Measurements from ENCODE around the gene CCL5. TPM values are rescaled to one million over a fixed set of nuclear protein-coding genes. Genes with fewer than 3 reads are reported as not detected.

The CCL5 gene
- total RNA-seq, 5 donors from 2014 or later (not counting 1 experiment from before 2014, with no cell fraction given) = 124 to 557 (median 298) TPM

GRCh38 chr17:35894206-35894605 is 14.0 kb upstream of the CCL5 start:
- peak overlapping the region; percentile 42 to 44 for H3K27ac Mint-ChIP-seq
- 100% methylated on average over 5 of the region's 7 CpGs for WGBS (ENCODE audit: insufficient coverage)
- POLR2A ChIA-PET = no interaction called here

DNA sequence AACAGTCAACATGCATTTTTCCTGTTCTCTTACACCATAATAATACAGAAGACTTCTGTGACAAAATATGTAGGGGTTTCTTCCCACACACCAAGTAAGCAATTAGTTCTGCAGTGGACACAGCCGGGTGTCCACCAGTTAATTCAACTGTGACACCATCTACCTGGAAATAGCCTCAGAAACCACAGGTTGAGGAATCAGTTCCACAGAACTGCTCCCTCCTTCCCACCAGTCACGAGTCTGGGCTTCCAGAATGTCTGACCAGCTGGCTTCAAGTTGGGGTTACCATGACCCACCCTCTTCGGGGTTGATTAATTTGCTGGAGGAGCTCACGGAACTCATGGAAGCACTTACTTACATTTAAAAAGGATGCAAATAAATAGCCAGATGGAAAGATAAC is 13.6 kb upstream of the CCL5 start:
- Histone ChIP-seq H3K9me3 (no peaks in the 10 kb centered on the region), H3K4me3 (ENCODE audit: control insufficient read depth in 1 of 2, extremely low read depth in 1 of 2, low read length in 1 of 2) (no peak overlapping the region), H3K4me1 (ENCODE audit: control insufficient read depth in 1 of 2, extremely low read depth in 1 of 2, insufficient read depth in 2 of 2, low read length in 2 of 2) (peaks cover 4 to 94% of the 10 kb centered on the region in 2 experiments), H3K27ac (ENCODE audit: low read length) (no peak overlapping the region), H3K27me3 (replicated peaks in 1 of 2; ENCODE audit: control insufficient read depth in 2 of 2, extremely low read depth in 1 of 2, insufficient read depth in 2 of 2, low read length in 1 of 2) (no peaks in the 10 kb centered on the region), H3K36me3 (ENCODE audit: control insufficient read depth in 2 of 2, extremely low read depth in 1 of 2, insufficient read depth in 1 of 2, low read length in 1 of 2) (no peaks in the 10 kb centered on the region)
- Mint-ChIP-seq H3K27me3 (peaks cover 0 to 2% of the 10 kb centered on the region in 2 donors), H3K4me1 (peaks cover 50 to 75% (median 73%) of the 10 kb centered on the region in 3 donors), H3K27ac (peak overlapping the region in 1 of 2 donors; percentile 65), H3K36me3 (no peaks in the 10 kb centered on the region), H3K9me3 (no peaks in the 10 kb centered on the region), H3K4me3 (no peak overlapping the region)
- CTCF ChIA-PET = no interaction called here
- WGBS (ENCODE audit: insufficient coverage) = 87% methylated on average over 4 of the region's 4 CpGs
- DNase-seq (no peak), ATAC-seq (replicated peaks in 1 of 4) (no peak)
- POLR2A ChIA-PET = interaction anchor here in 1 of 2 donors (0.5 kb wide), 1 partner anchor 77 kb away, joined by 11 read pairs; no protein-coding TSS in a partner anchor

More at GRCh38 chr17:35894206-35894605, 14.0 kb upstream of the CCL5 start:
- Mint-ChIP-seq H3K4me1 (peaks cover 50 to 75% (median 73%) of the 10 kb centered on the region in 3 donors), H3K9me3 (no peaks in the 10 kb centered on the region), H3K36me3 (no peaks in the 10 kb centered on the region), H3K4me3 (no peak overlapping the region), H3K27me3 (peaks cover 0 to 2% of the 10 kb centered on the region in 2 donors)
- Histone ChIP-seq H3K27ac (ENCODE audit: low read length) (no peak overlapping the region), H3K9me3 (no peaks in the 10 kb centered on the region), H3K36me3 (ENCODE audit: control insufficient read depth in 2 of 2, extremely low read depth in 1 of 2, insufficient read depth in 1 of 2, low read length in 1 of 2) (no peaks in the 10 kb centered on the region), H3K4me1 (ENCODE audit: control insufficient read depth in 1 of 2, extremely low read depth in 1 of 2, insufficient read depth in 2 of 2, low read length in 2 of 2) (peaks cover 4 to 94% of the 10 kb centered on the region in 2 experiments), H3K27me3 (replicated peaks in 1 of 2; ENCODE audit: control insufficient read depth in 2 of 2, extremely low read depth in 1 of 2, insufficient read depth in 2 of 2, low read length in 1 of 2) (no peaks in the 10 kb centered on the region), H3K4me3 (ENCODE audit: control insufficient read depth in 1 of 2, extremely low read depth in 1 of 2, low read length in 1 of 2) (no peak overlapping the region)
- CTCF ChIA-PET = no interaction called here
- ATAC-seq (replicated peaks in 1 of 4) = no peak
- no peak for DNase-seq

DNA sequence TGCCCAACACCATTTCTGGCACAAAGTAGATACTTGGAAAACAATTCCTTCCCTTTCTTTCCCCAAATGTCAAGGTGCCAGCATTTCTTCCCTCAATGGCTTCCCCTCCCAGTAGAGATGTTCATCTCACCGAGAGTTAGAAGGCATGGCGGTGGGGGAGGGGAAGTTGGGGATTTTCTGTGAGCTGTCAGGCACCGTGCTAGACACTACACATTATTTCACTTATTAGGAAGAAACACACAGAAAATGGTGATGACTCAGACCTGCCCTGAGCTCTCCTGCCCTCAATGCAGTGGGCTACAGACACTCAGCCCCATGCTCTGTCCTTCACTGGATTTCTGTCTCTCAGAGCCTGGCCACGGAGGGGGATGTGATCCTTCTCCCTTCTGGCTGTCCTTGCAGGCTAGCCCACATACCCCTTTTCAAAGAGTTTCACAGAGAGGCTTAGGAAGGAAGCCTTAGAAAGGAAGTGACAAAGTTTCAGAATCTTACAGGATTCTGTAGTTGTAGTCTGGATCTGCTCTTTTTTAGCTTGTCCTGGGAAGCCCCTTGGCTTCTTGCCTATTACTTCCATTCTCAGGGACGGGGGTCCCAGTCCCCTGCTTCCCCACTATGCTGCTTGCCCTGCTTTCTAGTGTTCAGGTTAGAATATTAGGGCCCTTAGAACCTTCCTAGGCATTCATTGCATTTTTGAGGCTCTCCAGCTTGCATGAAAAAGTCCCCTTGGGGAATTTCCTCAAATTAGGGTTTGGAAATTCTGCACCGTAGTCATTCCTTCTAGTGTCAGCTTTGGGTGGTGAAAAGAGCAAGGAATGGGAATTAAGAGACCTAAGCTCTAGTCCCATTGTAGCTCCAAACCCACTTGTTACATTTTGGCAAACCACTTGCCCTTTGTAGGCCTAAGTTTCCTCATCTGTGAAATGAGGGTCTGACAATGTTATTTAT is 12.2 kb upstream of the CCL5 start:
- ChIA-PET CTCF (interaction anchor here (0.5 to 1.4 kb wide), 3 partner anchors 8 to 1510 kb away, joined by 3 to 8 read pairs (median 4); partner anchors contain the start of gene CCL5 (in 1 of the 2)), POLR2A (interaction anchor here in 1 of 2 donors (0.6 kb wide), 1 partner anchor 235 kb away, joined by 10 read pairs; no protein-coding TSS in a partner anchor)
- H3K4me3 Mint-ChIP-seq = no peak overlapping the region
- Histone ChIP-seq H3K4me3 (ENCODE audit: control insufficient read depth in 1 of 2, extremely low read depth in 1 of 2, low read length in 1 of 2) (no peak overlapping the region), H3K9me3 (no peaks in the 10 kb centered on the region), H3K4me1 (ENCODE audit: control insufficient read depth in 1 of 2, extremely low read depth in 1 of 2, insufficient read depth in 2 of 2, low read length in 2 of 2) (peaks cover 2 to 92% of the 10 kb centered on the region in 2 experiments), H3K36me3 (ENCODE audit: control insufficient read depth in 2 of 2, extremely low read depth in 1 of 2, insufficient read depth in 1 of 2, low read length in 1 of 2) (no peaks in the 10 kb centered on the region), H3K27ac (ENCODE audit: low read length) (peak overlapping the region; percentile 64), H3K27me3 (replicated peaks in 1 of 2; ENCODE audit: control insufficient read depth in 2 of 2, extremely low read depth in 1 of 2, insufficient read depth in 2 of 2, low read length in 1 of 2) (no peaks in the 10 kb centered on the region)
- H3K27me3 Mint-ChIP-seq = peaks cover 0 to 2% of the 10 kb centered on the region in 2 donors
- WGBS (ENCODE audit: insufficient coverage) = no CpG with 5 or more reads among the region's 6 CpGs
- no peaks in the 10 kb centered on the region for H3K36me3 Mint-ChIP-seq
- ATAC-seq (replicated peaks in 1 of 4) (peak in 1 of 4 experiments; percentile 10), DNase-seq (peak in 6 of 35 experiments; percentile 16 to 69 (median 44))
- no peaks in the 10 kb centered on the region for H3K9me3 Mint-ChIP-seq
- H3K4me1 Mint-ChIP-seq = peaks cover 43 to 73% (median 67%) of the 10 kb centered on the region in 3 donors
- H3K27ac Mint-ChIP-seq = peak overlapping the region; percentile 81 to 91

DNA sequence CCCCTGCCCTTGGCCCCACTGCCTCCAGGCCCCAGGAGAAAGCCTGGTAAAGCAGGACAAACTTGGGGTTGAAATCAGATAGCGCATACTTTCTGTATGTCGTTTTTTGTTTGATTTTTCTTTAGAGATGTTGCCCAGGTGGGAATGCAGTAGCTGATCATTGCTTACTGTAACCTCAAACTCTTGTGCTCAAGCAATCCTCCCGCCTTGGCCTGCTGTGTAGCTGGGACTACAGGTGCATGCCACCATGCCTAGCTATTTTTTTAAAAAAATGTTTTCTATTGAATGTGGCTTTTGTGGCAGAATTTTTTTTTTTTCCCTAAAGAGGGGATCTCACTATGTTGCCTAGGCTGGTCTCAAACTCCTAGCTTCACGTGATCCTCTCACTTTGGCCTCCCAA is 11.1 kb upstream of the CCL5 start:
- H3K4me3 Mint-ChIP-seq = peak overlapping the region in 1 of 3 donors; percentile 6
- H3K36me3 Mint-ChIP-seq = no peaks in the 10 kb centered on the region
- H3K9me3 Mint-ChIP-seq = no peaks in the 10 kb centered on the region
- Histone ChIP-seq H3K9me3 (no peaks in the 10 kb centered on the region), H3K36me3 (ENCODE audit: control insufficient read depth in 2 of 2, extremely low read depth in 1 of 2, insufficient read depth in 1 of 2, low read length in 1 of 2) (no peaks in the 10 kb centered on the region), H3K4me3 (ENCODE audit: control insufficient read depth in 1 of 2, extremely low read depth in 1 of 2, low read length in 1 of 2) (no peak overlapping the region), H3K27me3 (replicated peaks in 1 of 2; ENCODE audit: control insufficient read depth in 2 of 2, extremely low read depth in 1 of 2, insufficient read depth in 2 of 2, low read length in 1 of 2) (no peaks in the 10 kb centered on the region), H3K4me1 (ENCODE audit: control insufficient read depth in 1 of 2, extremely low read depth in 1 of 2, insufficient read depth in 2 of 2, low read length in 2 of 2) (peaks cover 2 to 81% of the 10 kb centered on the region in 2 experiments), H3K27ac (ENCODE audit: low read length) (peak overlapping the region; percentile 64)
- H3K27me3 Mint-ChIP-seq = peaks cover 0 to 2% of the 10 kb centered on the region in 2 donors
- peak in 1 of 35 experiments; percentile 42 for DNase-seq
- peaks cover 42 to 73% (median 63%) of the 10 kb centered on the region in 3 donors for H3K4me1 Mint-ChIP-seq
- H3K27ac Mint-ChIP-seq = peak overlapping the region; percentile 68 to 91
- ATAC-seq (replicated peaks in 1 of 4) = peak in 1 of 4 experiments; percentile 11
- ChIA-PET CTCF (interaction anchor here in 1 of 2 donors (0.7 to 1.4 kb wide), 2 partner anchors 9 to 731 kb away, joined by 3 to 8 read pairs; no protein-coding TSS in a partner anchor), POLR2A (interaction anchor here in 1 of 2 donors (0.6 to 1.4 kb wide), 3 partner anchors 11 to 54 kb away, joined by 3 to 4 read pairs (median 3); partner anchors contain the start of gene CCL5)
- 20% methylated on average over 1 of the region's 4 CpGs for WGBS (ENCODE audit: insufficient coverage)

- ChIA-PET CTCF (interaction anchor here in 1 of 2 donors (0.7 to 1.5 kb wide), 3 partner anchors 10 to 730 kb away, joined by 3 to 8 read pairs (median 5); partner anchors contain the start of gene CCL5), POLR2A (interaction anchor here in 1 of 2 donors (0.6 to 1.4 kb wide), 2 partner anchors 11 to 54 kb away, joined by 3 to 4 read pairs; partner anchors contain the start of gene CCL5)
- Mint-ChIP-seq H3K4me3 (peak overlapping the region in 1 of 3 donors; percentile 6), H3K4me1 (peaks cover 38 to 67% (median 58%) of the 10 kb centered on the region in 3 donors), H3K36me3 (no peaks in the 10 kb centered on the region), H3K27me3 (no peaks in the 10 kb centered on the region), H3K27ac (peak overlapping the region; percentile 68 to 91), H3K9me3 (no peaks in the 10 kb centered on the region)
- Histone ChIP-seq H3K27me3 (replicated peaks in 1 of 2; ENCODE audit: control insufficient read depth in 2 of 2, extremely low read depth in 1 of 2, insufficient read depth in 2 of 2, low read length in 1 of 2) (no peaks in the 10 kb centered on the region), H3K36me3 (ENCODE audit: control insufficient read depth in 2 of 2, extremely low read depth in 1 of 2, insufficient read depth in 1 of 2, low read length in 1 of 2) (no peaks in the 10 kb centered on the region), H3K27ac (ENCODE audit: low read length) (peak overlapping the region; percentile 64), H3K4me1 (ENCODE audit: control insufficient read depth in 1 of 2, extremely low read depth in 1 of 2, insufficient read depth in 2 of 2, low read length in 2 of 2) (peaks cover 2 to 76% of the 10 kb centered on the region in 2 experiments), H3K9me3 (no peaks in the 10 kb centered on the region), H3K4me3 (ENCODE audit: control insufficient read depth in 1 of 2, extremely low read depth in 1 of 2, low read length in 1 of 2) (no peak overlapping the region)
- peak in 33 of 35 experiments; percentile 36 to 77 (median 55) for DNase-seq
- ATAC-seq (replicated peaks in 1 of 4) = peak; percentile 57 to 84 (median 74)
- WGBS (ENCODE audit: insufficient coverage) = 3% methylated on average over 4 of the region's 4 CpGs
Observed at GRCh38 chr17:35890774-35891155, 10.6 kb upstream of the CCL5 start.
